Psoas muscle (tissue), 8 donors: ENCODE results near the gene PROSER2. TPM values are rescaled to one million over a fixed set of nuclear protein-coding genes. Genes with fewer than 3 reads are reported as not detected.

ENCODE experiments used
- ATAC-seq, 4 donors: fragments of 200-7000 bp; cut with Tn5 transposase; one replicate each; pipeline ENCODE4 v1.9.1; 2020; ENCODE audit warnings: moderate library complexity in 3 of 4, mild to moderate bottlenecking in 2 of 4
- DNase-seq, 2 donors: peaks; one replicate each; pipeline ENCODE4 v3.0.0-alpha.2; 2020
- H3K27ac ChIP-seq: fragments of 200-600 bp; one replicate; pipeline ENCODE4 v1.8.0; 2022
- H3K27me3 ChIP-seq, 3 donors: fragments of 200-600 bp in 1 of 3; one replicate each; pipeline versions ENCODE4 v1.6.1 to v1.8.0; 2013 to 2022; ENCODE audit warnings: low read length in 2 of 3, mild to moderate bottlenecking in 2 of 3, moderate library complexity in 1 of 3; ENCODE audit not compliant: insufficient read depth in 3 of 3
- H3K36me3 ChIP-seq, 2 donors: fragments of 200-600 bp in 1 of 2; one replicate each; pipeline versions ENCODE4 v1.6.1 to v1.8.0; 2013 to 2022; ENCODE audit warnings: low read depth in 1 of 2, mild to moderate bottlenecking in 1 of 2, moderate library complexity in 1 of 2; ENCODE audit not compliant: insufficient read depth in 1 of 2
- H3K4me1 ChIP-seq: fragments of 200-600 bp; one replicate; pipeline ENCODE4 v1.8.0; 2022
- H3K4me3 ChIP-seq: fragments of 200-600 bp; one replicate; pipeline ENCODE4 v1.8.0; 2022; ENCODE audit warnings: mild to moderate bottlenecking
- H3K9me3 ChIP-seq: fragments of 200-600 bp; one replicate; pipeline ENCODE4 v1.8.0; 2022
- CTCF ChIP-seq: fragments of 200-600 bp; IDR thresholded peaks from one replicate; pipeline ENCODE4 v1.8.0; 2022; ENCODE audit warnings: antibody characterized with exemption
- WGBS, 3 donors: extraction: QIAGEN DNeasy Blood & Tissue Kit; methylation state at CpG; one replicate each; pipeline versions ENCODE4 v1.1.6 to v1.1.7; 2013; 5-methylcytosine and 5-hydroxymethylcytosine counted together
- intact Hi-C, 2 donors: fragments of 100-400 bp; cut with DNase I; formaldehyde crosslinking; loops; one replicate each; pipeline versions ENCODE4 v1.11.0 to v1.14.2; 2022
- polyA plus RNA-seq, 3 donors: library from polyadenylated mRNA; stranded (reverse); fragments of 200-250 nt; gene quantifications; one replicate each; pipeline ENCODE4 v1.2.3, GENCODE V29; 2013
- total RNA-seq, 4 donors: library from RNA; stranded (reverse); fragmentation: NEBNext Ultra II Directional in 2 of 4; extraction: Animal tissue kit (Norgen Biotek cat#: 25700) in 2 of 4; gene quantifications; one replicate each; pipeline versions ENCODE4 v1.2.1 to v1.2.4, GENCODE V29; 2021 to 2023
- donor health status: healthy with polysubstance abuse.
- donor health status: DM: no; HTN: no; CAD: no; lungs with moderate emphysema.
- donor health status: Bipolar disorder and iron deficiency.
- donor health status: healthy.
- donor health status: DM: yes; HTN: yes; CAD: no.
- donor health status: DM: no; HTN: no; CAD: no.
- donor health status: DM: no; HTN: no; CAD: no.
- donor health status: DM: yes; HTN: yes; CAD: no.

PROSER2 gene
- total and polyA plus RNA-seq, 7 donors = 0.63 to 2.8 (median 1.2) TPM

- TF ChIP-seq CTCF = no peak
- H3K27me3 ChIP-seq = no peaks in the 10 kb centered on the region
- ATAC-seq (peak in 1 of 4 donors; percentile 34), DNase-seq (no peak)
- no peaks in the 10 kb centered on the region for H3K36me3 ChIP-seq
- intact Hi-C loops = no loop called here
- H3K27ac ChIP-seq = no peak overlapping the region
- no peaks in the 10 kb centered on the region for H3K9me3 ChIP-seq
- H3K4me3 ChIP-seq = no peak overlapping the region
- H3K4me1 ChIP-seq = no peaks in the 10 kb centered on the region
- 83 to 89% (median 84%) methylated on average over 21 of the region's 21 CpGs for WGBS, 3 donors
Observed at GRCh38 chr10:11881477-11882417, 58.6 kb downstream of the PROSER2 start.

GRCh38 chr10:11882646-11883375, 59.7 kb downstream of the PROSER2 start:
- no peaks in the 10 kb centered on the region for H3K4me1 ChIP-seq
- no peaks in the 10 kb centered on the region for H3K9me3 ChIP-seq
- no peak overlapping the region for H3K27ac ChIP-seq
- intact Hi-C loops = no loop called here
- no peaks in the 10 kb centered on the region for H3K27me3 ChIP-seq
- ATAC-seq (no peak), DNase-seq (no peak)
- no peak for TF ChIP-seq CTCF
- 93 to 95% (median 94%) methylated on average over 14 of the region's 14 CpGs for WGBS, 3 donors
- no peak overlapping the region for H3K4me3 ChIP-seq
- no peaks in the 10 kb centered on the region for H3K36me3 ChIP-seq

DNA sequence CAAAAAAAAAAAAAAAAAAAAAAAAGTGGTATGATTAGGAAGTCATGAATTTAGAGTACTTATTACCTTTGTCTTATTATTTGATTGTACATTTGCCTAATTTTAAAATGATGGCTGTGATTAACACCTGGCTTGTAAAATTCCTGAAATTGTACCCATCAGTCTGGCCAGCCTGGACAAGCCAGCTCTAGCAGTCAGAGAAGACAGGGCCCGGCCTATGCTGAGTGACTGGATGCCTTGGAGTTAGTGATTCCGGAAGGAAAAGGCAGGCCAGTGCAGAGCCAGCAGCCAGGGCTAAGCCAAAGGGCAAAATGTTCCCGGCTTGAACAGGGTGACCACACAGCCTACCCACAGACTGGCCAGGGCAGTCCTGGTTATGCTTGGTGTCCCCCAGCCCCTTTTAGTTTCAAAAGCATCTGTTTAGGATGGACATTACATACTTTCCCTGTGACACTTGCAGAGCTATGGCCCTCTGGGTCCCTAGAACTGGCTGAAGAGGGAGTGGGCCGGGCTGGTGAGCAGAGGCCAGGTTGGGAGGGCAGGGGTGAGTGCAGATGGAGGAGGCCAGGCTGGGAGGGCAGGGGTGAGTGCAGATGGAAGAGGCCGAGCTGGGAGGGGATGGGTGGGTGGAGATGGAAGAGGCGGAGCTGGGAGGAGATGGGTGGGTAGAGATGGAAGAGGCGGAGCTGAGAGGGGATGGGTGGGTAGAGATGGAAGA, 61.7 kb downstream of the PROSER2 start:
- ATAC-seq = no peak
- no peaks in the 10 kb centered on the region for H3K36me3 ChIP-seq
- no peaks in the 10 kb centered on the region for H3K4me1 ChIP-seq
- no peaks in the 10 kb centered on the region for H3K27me3 ChIP-seq
- intact Hi-C loops = no loop called here
- H3K9me3 ChIP-seq = no peaks in the 10 kb centered on the region
- no peak for DNase-seq
- H3K4me3 ChIP-seq = no peak overlapping the region
- H3K27ac ChIP-seq = no peak overlapping the region
- 76 to 87% (median 84%) methylated on average over 7 of the region's 7 CpGs for WGBS, 3 donors
- TF ChIP-seq CTCF = no peak

- Histone ChIP-seq H3K4me1 (no peaks in the 10 kb centered on the region), H3K36me3 (no peaks in the 10 kb centered on the region), H3K27ac (no peak overlapping the region), H3K27me3 (no peaks in the 10 kb centered on the region), H3K4me3 (no peak overlapping the region), H3K9me3 (no peaks in the 10 kb centered on the region)
- 78 to 84% (median 83%) methylated on average over 13 of the region's 13 CpGs for WGBS, 3 donors
- TF ChIP-seq CTCF = no peak
- ATAC-seq (no peak), DNase-seq (no peak)
- intact Hi-C loops = no loop called here
Observed at GRCh38 chr10:11885437-11886137, 62.4 kb downstream of the PROSER2 start.
